Stimulated activated CD4-positive, alpha-beta T cell treated with anti-CD3 and anti-CD28 coated beads, Interleukin-2, amount 100 ng/mL, for 4 hours (primary cell): ENCODE results near the gene GLIS2.

ENCODE experiments used
- DNase-seq: peaks from one replicate; pipeline ENCODE4 v3.0.0-alpha.2; 2020; ENCODE audit warnings: low read depth

GLIS2 gene

GRCh38 chr16:4352843-4353242, 37.0 kb downstream of the GLIS2 start:
- DNase-seq, result no peak

- DNase-seq, result no peak
Measured at GRCh38 chr16:4353675-4354074, 37.8 kb downstream of the GLIS2 start.

DNA sequence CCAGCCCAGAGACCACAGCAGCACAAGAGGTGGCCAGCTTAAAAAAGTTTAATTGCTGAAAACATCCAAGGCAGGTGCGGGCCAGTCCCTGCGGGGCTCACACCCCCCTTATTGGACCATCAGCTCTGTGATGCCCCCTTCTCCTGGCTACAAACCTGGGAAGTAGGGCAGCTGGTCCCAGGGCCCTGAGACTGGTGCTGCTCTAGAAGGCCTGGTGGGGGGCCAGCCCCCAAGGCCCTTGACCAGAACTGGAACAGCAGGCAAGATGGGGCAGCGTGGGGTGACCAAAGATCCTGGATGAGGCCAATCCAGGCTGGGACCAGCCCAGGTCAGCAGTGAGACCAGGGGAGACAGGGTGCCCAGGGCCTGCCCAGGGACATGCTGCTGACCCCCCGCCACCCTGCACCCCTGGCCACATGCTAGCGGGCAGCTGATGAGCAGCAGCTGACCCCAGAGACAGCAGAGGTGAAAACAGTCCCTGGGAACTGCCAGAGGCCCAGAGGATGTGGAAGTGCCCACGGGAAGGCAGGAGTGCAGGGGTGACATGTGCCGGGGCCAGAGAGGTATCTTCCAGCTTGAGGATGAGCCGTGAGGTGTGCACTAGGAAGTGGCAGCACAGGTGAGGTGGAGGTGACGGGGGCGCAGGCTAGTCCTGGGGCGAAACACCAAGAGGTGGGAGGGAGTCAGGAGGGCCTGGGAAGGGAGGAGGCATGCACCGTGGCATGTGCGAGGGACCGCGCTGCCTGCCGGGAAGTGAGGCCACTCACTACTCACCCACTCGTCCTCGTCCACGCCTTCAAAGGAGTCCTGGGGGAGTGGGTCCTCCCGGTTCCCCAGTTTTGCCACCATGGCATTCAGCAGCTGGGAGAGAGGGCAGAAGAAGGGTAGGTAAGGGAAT, 38.9 kb downstream of the GLIS2 start:
- DNase-seq, result no peak

DNA sequence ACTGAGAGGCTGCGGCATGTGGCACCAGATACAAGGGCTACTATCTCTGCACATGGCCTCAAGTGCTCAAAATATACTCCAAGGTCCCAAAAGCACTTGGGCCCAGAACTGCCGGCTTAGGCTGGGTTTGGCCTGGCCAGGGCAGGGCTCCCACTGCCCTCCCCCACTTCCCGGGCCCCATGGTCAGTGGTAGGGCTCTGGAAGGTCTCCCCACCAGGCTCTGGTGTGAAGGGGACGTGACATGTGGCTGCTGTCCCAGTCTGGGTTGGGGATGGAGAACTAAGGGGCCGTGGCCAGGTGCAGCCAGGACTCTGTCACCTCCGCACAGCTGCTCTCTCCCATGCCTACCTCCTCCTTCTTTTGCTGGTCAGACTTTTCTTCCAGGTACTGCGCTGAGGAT, 41.0 kb downstream of the GLIS2 start:
- DNase-seq, result no peak

DNA sequence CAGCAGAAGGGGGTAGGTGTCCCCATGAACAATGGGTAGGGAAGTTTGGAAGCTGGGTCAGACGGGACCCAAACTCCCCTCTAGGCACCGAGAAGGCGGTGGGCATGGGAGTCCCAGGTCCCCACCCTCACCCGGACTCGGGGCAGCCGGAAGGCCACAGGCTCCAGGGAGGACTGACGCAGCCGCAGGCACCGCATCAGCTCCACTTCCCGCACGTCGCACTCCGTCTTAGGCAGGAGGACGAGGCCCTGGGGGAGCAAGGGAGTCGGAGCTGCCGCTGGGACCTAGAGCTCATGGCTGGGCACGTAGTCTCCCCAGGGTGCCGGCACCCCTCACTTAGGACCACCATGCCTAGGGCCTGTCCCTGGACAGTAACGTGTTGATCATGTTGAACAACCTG, 42.4 kb downstream of the GLIS2 start:
- DNase-seq, result no peak

DNA sequence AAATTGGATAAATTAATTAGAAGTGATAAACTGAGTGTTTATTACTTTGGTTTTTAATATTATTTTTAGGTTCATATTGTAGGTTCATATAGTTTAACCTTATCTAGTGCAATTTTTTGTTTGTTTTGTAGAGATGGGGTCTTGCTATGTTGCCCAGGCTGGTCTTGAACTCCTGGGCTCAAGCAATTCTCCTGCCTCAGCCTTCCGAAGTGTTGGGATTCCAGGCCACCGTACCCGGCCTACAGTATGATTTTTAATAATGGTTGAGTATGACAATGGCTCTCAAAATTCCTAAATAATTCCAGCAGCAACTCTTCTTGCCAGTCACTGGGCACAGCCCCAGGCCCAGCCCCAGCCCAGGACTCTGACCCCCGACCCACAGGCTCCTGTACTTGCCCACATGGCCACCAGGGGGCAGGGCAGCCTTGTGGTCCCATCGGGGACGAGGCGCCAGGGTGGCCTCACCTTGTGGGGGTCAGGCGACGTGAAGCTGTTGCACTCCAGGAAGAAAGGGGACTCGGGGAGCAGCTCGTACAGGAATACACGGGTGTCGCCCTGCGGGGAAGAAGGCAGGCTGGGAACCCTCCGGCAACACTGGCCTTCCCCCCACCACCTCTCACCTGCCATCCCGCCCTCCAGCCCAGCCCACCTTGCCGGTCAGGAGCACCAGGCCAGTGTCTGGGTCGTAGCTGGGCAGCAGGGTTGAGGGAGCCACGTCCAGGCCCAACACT, 43.1 kb downstream of the GLIS2 start:
- DNase-seq, result peak; percentile 39

- no peak for DNase-seq
Measured at GRCh38 chr16:4359914-4360313, 44.0 kb downstream of the GLIS2 start.

GRCh38 chr16:4360538-4361021, 44.7 kb downstream of the GLIS2 start:
- no peak for DNase-seq

- no peak for DNase-seq
Measured at GRCh38 chr16:4361033-4361943, 45.4 kb downstream of the GLIS2 start.

DNA sequence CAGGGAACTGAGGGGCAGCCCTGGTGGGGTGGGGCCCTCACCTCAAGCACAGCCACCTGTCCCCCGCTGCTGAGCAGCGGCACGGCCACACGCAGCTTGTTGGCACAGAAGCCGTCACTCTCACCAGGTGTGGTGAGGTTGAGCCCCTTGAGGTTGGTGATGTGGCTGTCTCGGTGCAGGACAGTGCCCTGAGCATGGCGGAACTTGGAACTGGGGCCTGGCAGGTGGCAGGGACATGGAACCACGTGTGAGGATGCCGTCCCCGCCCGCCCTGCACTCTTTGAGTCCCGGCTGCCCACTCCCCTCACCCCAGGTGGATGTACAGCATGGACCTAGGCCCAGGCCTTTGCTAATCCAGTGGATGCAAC, 46.1 kb downstream of the GLIS2 start:
- no peak for DNase-seq

DNA sequence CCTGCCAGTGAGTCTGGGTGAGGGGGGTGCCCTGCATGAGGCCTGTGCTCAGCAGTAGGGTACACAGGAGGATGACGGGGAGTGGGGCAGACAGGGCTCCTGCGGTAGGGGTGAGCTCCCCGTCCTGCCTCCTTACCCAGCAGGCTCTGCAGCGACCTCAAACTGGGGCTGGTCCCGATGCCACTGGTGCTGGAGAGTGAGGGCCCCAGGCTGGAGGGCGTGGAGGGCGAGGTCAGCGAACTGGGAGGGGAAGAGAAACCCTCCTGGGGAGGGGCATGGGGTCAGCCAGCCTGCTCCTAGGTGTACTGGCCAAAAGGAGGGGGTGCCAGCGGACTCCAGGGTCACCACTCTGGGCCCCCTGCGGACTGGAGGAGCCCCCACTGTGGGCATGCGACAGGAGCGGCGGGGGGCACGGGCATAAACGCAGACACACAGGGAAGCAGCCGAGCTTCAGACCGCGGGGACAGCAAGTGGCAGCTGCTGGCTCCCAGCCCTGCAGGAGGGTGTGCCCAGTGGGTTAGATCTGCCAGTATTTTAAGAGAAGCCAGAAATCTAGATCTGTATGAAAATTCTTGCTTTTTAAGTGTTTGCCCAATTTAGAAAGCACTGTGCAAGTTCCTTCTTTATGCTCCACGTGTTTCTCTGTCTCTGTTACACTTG, 46.7 kb downstream of the GLIS2 start:
- no peak for DNase-seq

DNA sequence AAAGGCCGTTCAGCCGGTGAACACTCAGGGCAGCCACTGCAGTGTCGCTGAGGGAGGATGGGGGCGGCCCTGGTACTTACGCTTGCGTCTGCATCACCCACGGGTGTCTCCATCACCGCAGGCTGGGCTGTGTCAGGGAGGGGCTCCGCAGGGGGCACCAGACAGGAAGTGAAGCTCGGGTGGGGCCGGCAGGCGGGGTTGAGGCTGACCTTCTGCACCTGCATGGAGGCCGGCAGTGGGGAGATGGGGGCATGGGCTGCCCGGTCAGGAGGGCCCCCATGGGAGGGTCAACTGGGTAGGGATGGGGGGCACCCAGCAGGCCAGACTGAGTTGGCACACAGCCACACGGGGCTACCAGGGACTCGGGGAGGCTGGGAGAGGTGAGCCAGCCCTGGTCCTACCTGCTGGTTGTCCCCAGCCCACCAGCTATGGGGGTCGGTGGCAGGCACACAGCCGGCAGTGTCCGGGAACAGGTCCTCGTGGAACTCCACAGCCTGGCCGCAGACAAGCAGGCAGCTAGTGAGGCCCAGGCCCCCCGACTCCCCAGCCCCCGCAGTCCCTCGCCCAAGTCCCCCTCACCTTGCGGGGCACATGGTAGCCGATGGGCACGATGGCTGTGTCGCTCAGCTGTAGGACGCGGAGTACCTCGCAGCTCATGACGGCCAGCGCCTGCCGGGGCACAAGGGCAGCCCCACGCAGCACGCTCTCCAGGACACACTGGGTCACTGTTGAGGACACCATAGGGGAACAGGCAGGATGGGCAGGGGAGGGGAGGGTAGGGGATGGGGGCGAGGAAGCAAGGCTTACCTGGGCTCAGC, 48.5 kb downstream of the GLIS2 start:
- DNase-seq, result no peak

GRCh38 chr16:4365014-4365406, 49.1 kb downstream of the GLIS2 start:
- DNase-seq, result no peak

- no peak for DNase-seq
Measured at GRCh38 chr16:4365615-4366014, 49.7 kb downstream of the GLIS2 start.

GRCh38 chr16:4366016-4366415, 50.1 kb downstream of the GLIS2 start:
- DNase-seq, result no peak

DNA sequence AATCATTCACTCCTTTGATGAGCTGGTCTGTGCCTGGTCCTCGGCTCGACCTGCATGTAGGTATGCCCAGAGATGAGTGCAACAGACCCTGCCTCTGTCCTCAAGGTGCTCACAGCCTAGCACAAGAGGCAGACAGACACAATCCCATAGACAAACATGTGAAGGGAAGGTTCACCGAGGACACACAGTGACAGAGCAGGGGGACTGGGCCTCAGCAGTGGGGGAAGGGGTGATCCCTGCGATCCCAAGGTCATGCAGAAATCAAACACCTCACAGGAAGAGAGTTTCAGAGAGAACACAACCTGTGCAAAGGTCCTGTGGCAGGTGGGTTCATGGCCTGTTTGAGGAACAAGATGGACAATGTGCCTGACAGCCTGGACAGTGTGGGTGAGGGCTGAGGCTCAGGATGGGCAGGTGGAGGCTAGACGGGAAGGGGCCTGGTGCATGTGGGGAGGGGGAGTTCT, 51.6 kb downstream of the GLIS2 start:
- DNase-seq, result no peak

DNA sequence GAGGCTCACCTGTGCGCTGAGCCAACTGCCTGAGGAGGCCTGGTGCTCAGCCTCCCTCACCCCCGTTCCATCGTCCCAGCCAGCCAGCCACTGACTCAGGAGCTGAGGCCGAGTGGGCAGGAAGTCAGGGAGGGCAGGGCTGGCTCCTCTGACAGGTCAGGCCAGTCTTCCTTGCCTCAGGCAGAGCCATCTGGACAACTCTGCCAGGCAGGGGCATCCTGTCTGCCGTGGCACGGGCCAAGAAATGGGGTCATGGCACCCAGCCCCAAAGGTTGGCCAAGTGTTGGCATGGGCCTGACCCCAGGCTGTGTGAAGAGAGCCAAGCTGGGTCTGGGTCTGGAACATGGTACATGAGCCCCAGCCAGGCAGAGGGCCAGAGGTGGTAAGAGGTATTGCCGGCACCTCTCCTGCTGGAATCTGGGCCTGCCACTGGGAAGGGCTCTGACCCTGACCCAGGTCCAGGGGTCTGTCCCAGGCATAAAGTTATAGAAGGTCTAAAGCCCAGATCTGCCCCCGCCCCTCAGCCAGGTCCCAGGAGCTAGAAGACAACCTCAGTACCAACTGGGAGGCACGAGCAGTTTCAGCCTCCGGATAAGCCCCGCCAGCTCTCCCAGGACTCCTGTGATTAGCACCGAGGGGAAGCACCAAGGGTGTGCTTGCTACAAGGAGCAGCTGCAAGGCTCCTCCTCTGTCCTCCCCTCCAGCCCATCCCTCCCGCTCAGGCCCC, 53.3 kb downstream of the GLIS2 start:
- no peak for DNase-seq

GRCh38 chr16:4370151-4370550, 54.3 kb downstream of the GLIS2 start:
- DNase-seq, result no peak

- no peak for DNase-seq
Measured at GRCh38 chr16:4370570-4371356, 54.9 kb downstream of the GLIS2 start.
